ENCODE measurements around the gene CCDC137.

GRCh38 chr17:81648013-81648706 is 18.4 kb upstream of the CCDC137 start:
- TF ChIP-seq EZH2 (IDR thresholded peaks at IDR 0.05; ENCODE audit: low read length, unreplicated experiment) (no peak), CTCF (conservative IDR thresholded peaks at IDR 0.05; ENCODE audit: low read depth, low read length) (no peak), EZH2phosphoT487 (IDR thresholded peaks at IDR 0.05; ENCODE audit: borderline replicate concordance, low read length) (no peak)
